Sigmoid colon (tissue), 7 donors: Measurements from ENCODE around the gene HDHD2. TPM values are rescaled to one million over a fixed set of nuclear protein-coding genes. Genes with fewer than 3 reads are reported as not detected.

ENCODE experiments used
- DNase-seq: peaks from one replicate; pipeline ENCODE4 v3.0.0-alpha.2; 2019
- H3K27ac ChIP-seq, 4 donors: fragments of 200-600 bp; sonication (generic); one replicate each; pipeline ENCODE4 v1.5.1; 2016 to 2019; ENCODE audit warnings: mild to moderate bottlenecking in 1 of 4
- H3K27me3 ChIP-seq, 3 donors: fragments of 200-600 bp; sonication (generic); one replicate each; pipeline ENCODE4 v1.5.1; 2019; ENCODE audit warnings: mild to moderate bottlenecking in 1 of 3
- H3K36me3 ChIP-seq, 4 donors: fragments of 200-600 bp; sonication (generic); one replicate each; pipeline ENCODE4 v1.5.1; 2016 to 2019
- H3K4me1 ChIP-seq, 4 donors: fragments of 200-600 bp; sonication (generic); one replicate each; pipeline ENCODE4 v1.5.1; 2017 to 2019
- H3K4me3 ChIP-seq, 4 donors: fragments of 200-600 bp; sonication (generic); one replicate each; pipeline ENCODE4 v1.5.1; 2017 to 2019; ENCODE audit warnings: mild to moderate bottlenecking in 2 of 4, moderate library complexity in 1 of 4
- H3K9me3 ChIP-seq, 4 donors: fragments of 200-600 bp in 3 of 4; sonication (generic) in 3 of 4; one replicate each; pipeline versions ENCODE4 v1.5.1 to v1.6.1; 2013 to 2019
- CTCF ChIP-seq, 4 experiments: fragments of 450-650 bp in 3 of 4; fragments of 200-600 bp in 1 of 4; IDR thresholded peaks; one replicate each; pipeline ENCODE4 v1.5.1; 2016 to 2019; ENCODE audit warnings: antibody characterized with exemption in 4 of 4, mild to moderate bottlenecking in 3 of 4, moderate library complexity in 2 of 4
- EP300 ChIP-seq, 4 donors: sonication (generic); formaldehyde crosslinking; IDR thresholded peaks; one replicate each; pipeline ENCODE4 v1.6.1; 2017; ENCODE audit warnings: antibody characterized with exemption in 4 of 4
- POLR2A ChIP-seq, 2 donors: fragments of 450-650 bp; IDR thresholded peaks; one replicate each; pipeline ENCODE4 v1.6.1; 2016; ENCODE audit warnings: antibody characterized with exemption in 2 of 2, mild to moderate bottlenecking in 2 of 2, moderate library complexity in 2 of 2
- POLR2AphosphoS5 ChIP-seq, 4 donors: sonication (generic); formaldehyde crosslinking; IDR thresholded peaks; one replicate each; pipeline ENCODE4 v1.6.1; 2017; ENCODE audit warnings: antibody characterized with exemption in 4 of 4
- WGBS, 2 donors: extraction: QIAGEN DNeasy Blood & Tissue Kit; methylation state at CpG; one replicate each; pipeline ENCODE4 v1.1.7; 2013; 5-methylcytosine and 5-hydroxymethylcytosine counted together
- intact Hi-C: fragments of 100-400 bp; cut with DNase I; formaldehyde crosslinking; loops from one replicate; pipeline ENCODE4 v1.15.1; 2023
- polyA plus RNA-seq, 3 donors: library from polyadenylated mRNA; stranded (reverse); fragments of 200-250 nt; gene quantifications; one replicate each; pipeline ENCODE4 v1.2.3, GENCODE V29; 2013
- total RNA-seq, 4 donors: library from RNA; depleted of rRNA; stranded (reverse); fragments of >200 nt; gene quantifications; one replicate each; pipeline ENCODE4 v1.1.0, GENCODE V29; 2016
- donor health status: healthy with polysubstance abuse.
- donor health status: Bipolar disorder and iron deficiency.
- donor health status: healthy.

HDHD2 gene
- total and polyA plus RNA-seq, 7 donors = 21.0 to 34.0 (median 29.1) TPM

- H3K4me3 ChIP-seq = no peak overlapping the region
- no peak overlapping the region for H3K27ac ChIP-seq
- intact Hi-C loops = no loop called here
- H3K36me3 ChIP-seq = no peaks in the 10 kb centered on the region
- no peaks in the 10 kb centered on the region for H3K4me1 ChIP-seq
- TF ChIP-seq POLR2AphosphoS5 (IDR thresholded peaks at IDR 0.05) (no peak), POLR2A (IDR thresholded peaks at IDR 0.05) (no peak), CTCF (IDR thresholded peaks at IDR 0.05) (no peak), EP300 (IDR thresholded peaks at IDR 0.05) (no peak)
- no peaks in the 10 kb centered on the region for H3K27me3 ChIP-seq
- WGBS, 2 donors = 81 to 86% methylated on average over 3 of the region's 3 CpGs
- peaks cover 0 to 8% (median 0%) of the 10 kb centered on the region in 4 donors for H3K9me3 ChIP-seq
- DNase-seq = no peak
These were observed 30.5 kb upstream of the HDHD2 start for GRCh38 chr18:47180765-47181164.

DNA sequence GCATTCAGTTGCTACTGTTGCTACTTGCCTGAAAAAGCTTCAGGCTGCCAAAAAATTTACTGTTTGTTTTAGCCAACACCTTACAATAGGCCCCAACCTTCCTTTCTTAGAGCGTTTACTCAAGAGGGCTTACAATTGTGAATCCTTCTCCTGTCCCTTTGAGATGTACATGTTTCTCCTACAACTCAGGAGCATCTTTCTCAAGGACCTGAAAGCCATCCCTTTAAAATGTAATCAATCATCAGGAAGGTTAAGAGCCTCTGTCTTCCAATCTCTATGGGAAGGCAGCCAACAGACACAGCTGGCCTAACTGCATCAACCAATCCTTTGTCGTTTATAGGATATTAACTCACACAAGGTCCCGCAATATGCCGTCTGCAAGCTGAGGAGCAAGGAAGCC is 29.2 kb upstream of the HDHD2 start:
- H3K27ac ChIP-seq = no peak overlapping the region
- TF ChIP-seq POLR2AphosphoS5 (IDR thresholded peaks at IDR 0.05) (no peak), POLR2A (IDR thresholded peaks at IDR 0.05) (no peak), EP300 (IDR thresholded peaks at IDR 0.05) (no peak), CTCF (IDR thresholded peaks at IDR 0.05) (no peak)
- no peak overlapping the region for H3K4me3 ChIP-seq
- H3K36me3 ChIP-seq = no peaks in the 10 kb centered on the region
- intact Hi-C loops = no loop called here
- DNase-seq = no peak
- WGBS, 2 donors = 21 to 55% methylated on average over 4 of the region's 4 CpGs
- peaks cover 0 to 10% (median 8%) of the 10 kb centered on the region in 4 donors for H3K4me1 ChIP-seq
- no peaks in the 10 kb centered on the region for H3K27me3 ChIP-seq
- H3K9me3 ChIP-seq = peaks cover 0 to 5% (median 0%) of the 10 kb centered on the region in 4 donors

DNA sequence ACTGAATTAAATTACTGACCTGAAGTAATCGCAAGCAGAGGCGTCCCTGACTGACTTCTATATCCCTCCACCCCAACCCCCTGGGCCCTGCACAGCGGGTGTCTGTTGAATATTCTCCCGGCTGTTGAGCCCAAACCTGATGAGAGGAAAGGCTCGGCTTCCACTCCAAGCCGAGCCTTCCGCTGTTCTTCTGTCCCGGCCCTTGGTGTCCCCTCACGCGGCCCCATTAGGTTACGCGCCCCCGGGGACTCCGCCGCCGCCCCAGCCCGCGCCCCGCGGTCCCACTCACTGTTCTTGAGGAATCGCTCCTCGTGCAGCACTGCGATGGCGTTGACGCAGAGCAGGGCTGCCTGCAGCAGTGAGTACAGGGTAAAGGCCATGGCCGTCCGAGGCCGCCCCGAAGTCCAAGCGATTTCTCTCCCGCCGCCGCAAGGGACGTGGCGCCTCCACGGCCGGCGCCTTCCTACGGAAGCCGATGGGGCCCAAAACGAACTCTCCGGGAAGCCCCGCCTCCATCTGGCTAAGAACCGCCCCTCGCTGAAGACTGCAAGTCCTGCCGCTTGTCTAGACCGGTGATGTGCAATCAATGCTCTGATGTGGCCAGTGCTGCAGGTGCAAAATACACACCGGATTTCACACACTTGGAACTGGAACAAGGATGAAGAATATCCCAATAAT is 25.7 kb upstream of the HDHD2 start, which contains the start of gene IER3IP1:
IER3IP1 (minus strand) TSS at position 467 of the 678 bp plus-strand sequence; CDS start at position 380, 87 bp downstream.
- DNase-seq = peak; percentile 94
- peaks cover 0 to 24% (median 20%) of the 10 kb centered on the region in 4 donors for H3K4me1 ChIP-seq
- no peaks in the 10 kb centered on the region for H3K27me3 ChIP-seq
- 0% methylated on average over 48 of the region's 48 CpGs for WGBS, 2 donors
- intact Hi-C loops = loop anchor here (1.0 kb wide), 1 partner anchor 26 kb away; the partner anchor contains the start of gene HDHD2
- H3K9me3 ChIP-seq = no peaks in the 10 kb centered on the region
- TF ChIP-seq CTCF (IDR thresholded peaks at IDR 0.05) (peak in 1 of 4 experiments; percentile 23), POLR2AphosphoS5 (IDR thresholded peaks at IDR 0.05) (peak; percentile 85 to 94 (median 92)), EP300 (IDR thresholded peaks at IDR 0.05) (no peak), POLR2A (IDR thresholded peaks at IDR 0.05) (peak in 1 of 2 donors; percentile 62)
- peak within 1 kb of the TSS; percentile 80 to 84 (median 82) for H3K27ac ChIP-seq
- peaks cover 0 to 4% (median 0%) of the 10 kb centered on the region in 4 donors for H3K36me3 ChIP-seq
- H3K4me3 ChIP-seq = peak within 1 kb of the TSS; percentile 78 to 96 (median 88)

- DNase-seq = no peak
These were observed 25.1 kb upstream of the HDHD2 start for GRCh38 chr18:47175283-47175897.

More at GRCh38 chr18:47175283-47175897, 25.1 kb upstream of the HDHD2 start:
- H3K4me3 ChIP-seq = peak overlapping the region; percentile 78 to 96 (median 88)
- H3K27me3 ChIP-seq = no peaks in the 10 kb centered on the region
- TF ChIP-seq CTCF (IDR thresholded peaks at IDR 0.05) (no peak), EP300 (IDR thresholded peaks at IDR 0.05) (no peak), POLR2A (IDR thresholded peaks at IDR 0.05) (no peak), POLR2AphosphoS5 (IDR thresholded peaks at IDR 0.05) (no peak)
- intact Hi-C loops = no loop called here
- 1 to 6% methylated on average over 24 of the region's 24 CpGs for WGBS, 2 donors
- H3K9me3 ChIP-seq = no peaks in the 10 kb centered on the region
- peak overlapping the region; percentile 80 to 84 (median 82) for H3K27ac ChIP-seq
- peaks cover 0 to 4% (median 0%) of the 10 kb centered on the region in 4 donors for H3K36me3 ChIP-seq
- peaks cover 0 to 24% (median 20%) of the 10 kb centered on the region in 4 donors for H3K4me1 ChIP-seq
